H1 (cell line): ENCODE results near the gene FAM240A. TPM values are rescaled to one million over a fixed set of nuclear protein-coding genes. Genes with fewer than 3 reads are reported as not detected.

Source experiments
- BCL11A ChIP-seq, 2 experiments: IDR thresholded peaks; one replicate each; pipeline ENCODE4 v1.6.1; 2011; ENCODE audit warnings: low read depth in 2 of 2, low read length in 2 of 2, mild to moderate bottlenecking in 2 of 2
- EZH2 ChIP-seq: fragments of 200-600 bp; sonication (generic); IDR thresholded peaks from 2 replicates; pipeline ENCODE4 v1.7.1; 2012; ENCODE audit warnings: low read depth, mild to moderate bottlenecking, moderate library complexity, low read length, inconsistent platforms; ENCODE audit not compliant: severe bottlenecking
- JUND ChIP-seq: IDR thresholded peaks from 2 replicates; pipeline ENCODE4 v1.6.1; 2011; ENCODE audit warnings: mild to moderate bottlenecking, improper control_type of control experiment, low read length
- polyA plus RNA-seq, 7 experiments: library from polyadenylated mRNA; depleted of rRNA in 3 of 7; stranded (reverse) in 5 of 7; unstranded in 2 of 7; fragments of >200 nt in 5 of 7; fragments of 200-250 nt in 2 of 7; gene quantifications; 1 replicate in 5 of 7; 2 replicates in 1 of 7; 4 replicates in 1 of 7; pipeline versions ENCODE4 v1.2.1 to v1.2.3, GENCODE V29; 2011 to 2013; ENCODE audit warnings: missing spikeins in 2 of 7, mixed read lengths in 2 of 7
- total RNA-seq: library from RNA; stranded (reverse); fragmentation: NEBNext Ultra II Directional; extraction: Animal tissue kit (Norgen Biotek cat#: 25700); gene quantifications from 2 replicates; pipeline ENCODE4 v1.2.1, GENCODE V29; 2021
- TF ChIP-seq, protein P1 (sequence below): IDR thresholded peaks from 2 replicates; pipeline ENCODE4 v1.6.1; 2012; ENCODE audit warnings: low read length, inconsistent platforms
- TF ChIP-seq, protein P2 (sequence below), 3 experiments: IDR thresholded peaks; 1 replicate in 2 of 3; 2 replicates in 1 of 3; pipeline versions ENCODE4 v1.5.1 to v1.6.1; 2011; ENCODE audit warnings: low read length in 3 of 3, mild to moderate bottlenecking in 3 of 3, inconsistent platforms in 2 of 3, low read depth in 1 of 3, moderate library complexity in 1 of 3; ENCODE audit not compliant: insufficient read depth in 1 of 3; ENCODE audit errors: control extremely low read depth in 1 of 3
- TF ChIP-seq, protein P3 (sequence below): fragments of 300-600 bp; sonication (generic); IDR thresholded peaks from 2 replicates; pipeline ENCODE4 v1.7.1; 2012; ENCODE audit warnings: low read length, moderate library complexity, mild to moderate bottlenecking, inconsistent platforms; ENCODE audit not compliant: insufficient replicate concordance

The FAM240A gene
- total and polyA plus RNA-seq, 2 of the 8 experiments (the other 6 are each of a cell fraction or from before 2014, with no cell fraction given): 0.08 TPM; not detected in 1

- TF ChIP-seq, protein P1, sequence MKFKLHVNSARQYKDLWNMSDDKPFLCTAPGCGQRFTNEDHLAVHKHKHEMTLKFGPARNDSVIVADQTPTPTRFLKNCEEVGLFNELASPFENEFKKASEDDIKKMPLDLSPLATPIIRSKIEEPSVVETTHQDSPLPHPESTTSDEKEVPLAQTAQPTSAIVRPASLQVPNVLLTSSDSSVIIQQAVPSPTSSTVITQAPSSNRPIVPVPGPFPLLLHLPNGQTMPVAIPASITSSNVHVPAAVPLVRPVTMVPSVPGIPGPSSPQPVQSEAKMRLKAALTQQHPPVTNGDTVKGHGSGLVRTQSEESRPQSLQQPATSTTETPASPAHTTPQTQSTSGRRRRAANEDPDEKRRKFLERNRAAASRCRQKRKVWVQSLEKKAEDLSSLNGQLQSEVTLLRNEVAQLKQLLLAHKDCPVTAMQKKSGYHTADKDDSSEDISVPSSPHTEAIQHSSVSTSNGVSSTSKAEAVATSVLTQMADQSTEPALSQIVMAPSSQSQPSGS: no peak
- no peak for TF ChIP-seq JUND
- no peak for TF ChIP-seq EZH2
- TF ChIP-seq, protein P2, sequence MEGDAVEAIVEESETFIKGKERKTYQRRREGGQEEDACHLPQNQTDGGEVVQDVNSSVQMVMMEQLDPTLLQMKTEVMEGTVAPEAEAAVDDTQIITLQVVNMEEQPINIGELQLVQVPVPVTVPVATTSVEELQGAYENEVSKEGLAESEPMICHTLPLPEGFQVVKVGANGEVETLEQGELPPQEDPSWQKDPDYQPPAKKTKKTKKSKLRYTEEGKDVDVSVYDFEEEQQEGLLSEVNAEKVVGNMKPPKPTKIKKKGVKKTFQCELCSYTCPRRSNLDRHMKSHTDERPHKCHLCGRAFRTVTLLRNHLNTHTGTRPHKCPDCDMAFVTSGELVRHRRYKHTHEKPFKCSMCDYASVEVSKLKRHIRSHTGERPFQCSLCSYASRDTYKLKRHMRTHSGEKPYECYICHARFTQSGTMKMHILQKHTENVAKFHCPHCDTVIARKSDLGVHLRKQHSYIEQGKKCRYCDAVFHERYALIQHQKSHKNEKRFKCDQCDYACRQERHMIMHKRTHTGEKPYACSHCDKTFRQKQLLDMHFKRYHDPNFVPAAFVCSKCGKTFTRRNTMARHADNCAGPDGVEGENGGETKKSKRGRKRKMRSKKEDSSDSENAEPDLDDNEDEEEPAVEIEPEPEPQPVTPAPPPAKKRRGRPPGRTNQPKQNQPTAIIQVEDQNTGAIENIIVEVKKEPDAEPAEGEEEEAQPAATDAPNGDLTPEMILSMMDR (IDR thresholded peaks at IDR 0.05; ENCODE audit: control extremely low read depth in 1 of 3, insufficient read depth in 1 of 3, low read depth in 1 of 3, low read length in 3 of 3): no peak
- no peak for TF ChIP-seq BCL11A (IDR thresholded peaks at IDR 0.05; ENCODE audit: low read depth in 2 of 2, low read length in 2 of 2)
- TF ChIP-seq, protein P3, sequence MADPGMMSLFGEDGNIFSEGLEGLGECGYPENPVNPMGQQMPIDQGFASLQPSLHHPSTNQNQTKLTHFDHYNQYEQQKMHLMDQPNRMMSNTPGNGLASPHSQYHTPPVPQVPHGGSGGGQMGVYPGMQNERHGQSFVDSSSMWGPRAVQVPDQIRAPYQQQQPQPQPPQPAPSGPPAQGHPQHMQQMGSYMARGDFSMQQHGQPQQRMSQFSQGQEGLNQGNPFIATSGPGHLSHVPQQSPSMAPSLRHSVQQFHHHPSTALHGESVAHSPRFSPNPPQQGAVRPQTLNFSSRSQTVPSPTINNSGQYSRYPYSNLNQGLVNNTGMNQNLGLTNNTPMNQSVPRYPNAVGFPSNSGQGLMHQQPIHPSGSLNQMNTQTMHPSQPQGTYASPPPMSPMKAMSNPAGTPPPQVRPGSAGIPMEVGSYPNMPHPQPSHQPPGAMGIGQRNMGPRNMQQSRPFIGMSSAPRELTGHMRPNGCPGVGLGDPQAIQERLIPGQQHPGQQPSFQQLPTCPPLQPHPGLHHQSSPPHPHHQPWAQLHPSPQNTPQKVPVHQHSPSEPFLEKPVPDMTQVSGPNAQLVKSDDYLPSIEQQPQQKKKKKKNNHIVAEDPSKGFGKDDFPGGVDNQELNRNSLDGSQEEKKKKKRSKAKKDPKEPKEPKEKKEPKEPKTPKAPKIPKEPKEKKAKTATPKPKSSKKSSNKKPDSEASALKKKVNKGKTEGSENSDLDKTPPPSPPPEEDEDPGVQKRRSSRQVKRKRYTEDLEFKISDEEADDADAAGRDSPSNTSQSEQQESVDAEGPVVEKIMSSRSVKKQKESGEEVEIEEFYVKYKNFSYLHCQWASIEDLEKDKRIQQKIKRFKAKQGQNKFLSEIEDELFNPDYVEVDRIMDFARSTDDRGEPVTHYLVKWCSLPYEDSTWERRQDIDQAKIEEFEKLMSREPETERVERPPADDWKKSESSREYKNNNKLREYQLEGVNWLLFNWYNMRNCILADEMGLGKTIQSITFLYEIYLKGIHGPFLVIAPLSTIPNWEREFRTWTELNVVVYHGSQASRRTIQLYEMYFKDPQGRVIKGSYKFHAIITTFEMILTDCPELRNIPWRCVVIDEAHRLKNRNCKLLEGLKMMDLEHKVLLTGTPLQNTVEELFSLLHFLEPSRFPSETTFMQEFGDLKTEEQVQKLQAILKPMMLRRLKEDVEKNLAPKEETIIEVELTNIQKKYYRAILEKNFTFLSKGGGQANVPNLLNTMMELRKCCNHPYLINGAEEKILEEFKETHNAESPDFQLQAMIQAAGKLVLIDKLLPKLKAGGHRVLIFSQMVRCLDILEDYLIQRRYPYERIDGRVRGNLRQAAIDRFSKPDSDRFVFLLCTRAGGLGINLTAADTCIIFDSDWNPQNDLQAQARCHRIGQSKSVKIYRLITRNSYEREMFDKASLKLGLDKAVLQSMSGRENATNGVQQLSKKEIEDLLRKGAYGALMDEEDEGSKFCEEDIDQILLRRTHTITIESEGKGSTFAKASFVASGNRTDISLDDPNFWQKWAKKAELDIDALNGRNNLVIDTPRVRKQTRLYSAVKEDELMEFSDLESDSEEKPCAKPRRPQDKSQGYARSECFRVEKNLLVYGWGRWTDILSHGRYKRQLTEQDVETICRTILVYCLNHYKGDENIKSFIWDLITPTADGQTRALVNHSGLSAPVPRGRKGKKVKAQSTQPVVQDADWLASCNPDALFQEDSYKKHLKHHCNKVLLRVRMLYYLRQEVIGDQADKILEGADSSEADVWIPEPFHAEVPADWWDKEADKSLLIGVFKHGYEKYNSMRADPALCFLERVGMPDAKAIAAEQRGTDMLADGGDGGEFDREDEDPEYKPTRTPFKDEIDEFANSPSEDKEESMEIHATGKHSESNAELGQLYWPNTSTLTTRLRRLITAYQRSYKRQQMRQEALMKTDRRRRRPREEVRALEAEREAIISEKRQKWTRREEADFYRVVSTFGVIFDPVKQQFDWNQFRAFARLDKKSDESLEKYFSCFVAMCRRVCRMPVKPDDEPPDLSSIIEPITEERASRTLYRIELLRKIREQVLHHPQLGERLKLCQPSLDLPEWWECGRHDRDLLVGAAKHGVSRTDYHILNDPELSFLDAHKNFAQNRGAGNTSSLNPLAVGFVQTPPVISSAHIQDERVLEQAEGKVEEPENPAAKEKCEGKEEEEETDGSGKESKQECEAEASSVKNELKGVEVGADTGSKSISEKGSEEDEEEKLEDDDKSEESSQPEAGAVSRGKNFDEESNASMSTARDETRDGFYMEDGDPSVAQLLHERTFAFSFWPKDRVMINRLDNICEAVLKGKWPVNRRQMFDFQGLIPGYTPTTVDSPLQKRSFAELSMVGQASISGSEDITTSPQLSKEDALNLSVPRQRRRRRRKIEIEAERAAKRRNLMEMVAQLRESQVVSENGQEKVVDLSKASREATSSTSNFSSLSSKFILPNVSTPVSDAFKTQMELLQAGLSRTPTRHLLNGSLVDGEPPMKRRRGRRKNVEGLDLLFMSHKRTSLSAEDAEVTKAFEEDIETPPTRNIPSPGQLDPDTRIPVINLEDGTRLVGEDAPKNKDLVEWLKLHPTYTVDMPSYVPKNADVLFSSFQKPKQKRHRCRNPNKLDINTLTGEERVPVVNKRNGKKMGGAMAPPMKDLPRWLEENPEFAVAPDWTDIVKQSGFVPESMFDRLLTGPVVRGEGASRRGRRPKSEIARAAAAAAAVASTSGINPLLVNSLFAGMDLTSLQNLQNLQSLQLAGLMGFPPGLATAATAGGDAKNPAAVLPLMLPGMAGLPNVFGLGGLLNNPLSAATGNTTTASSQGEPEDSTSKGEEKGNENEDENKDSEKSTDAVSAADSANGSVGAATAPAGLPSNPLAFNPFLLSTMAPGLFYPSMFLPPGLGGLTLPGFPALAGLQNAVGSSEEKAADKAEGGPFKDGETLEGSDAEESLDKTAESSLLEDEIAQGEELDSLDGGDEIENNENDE: no peak
Measured at GRCh38 chr3:46566040-46566641, 46.2 kb upstream of the FAM240A start, which contains the start of gene LRRC2 (continued).
